OCI-LY3 (cell line): ENCODE data around the gene EIF1AX.

Experiments
- H2AFZ ChIP-seq: fragments of 200-600, 300-600 bp; shearing (Covaris generic); 2 replicates; pipeline ENCODE4 v1.6.0; 2014; ENCODE audit warnings: antibody characterized with exemption, low read depth, low read length
- H3K27ac ChIP-seq: fragments of 200-600, 300-600 bp; sonication (generic); 2 replicates; pipeline ENCODE4 v1.5.1; 2014; ENCODE audit warnings: mild to moderate bottlenecking, low read length, moderate library complexity, mixed read lengths
- H3K27me3 ChIP-seq: fragments of 200-600, 300-600 bp; sonication (generic); 2 replicates; pipeline ENCODE4 v1.6.1; 2014; ENCODE audit warnings: low read depth, low read length, mixed read lengths
- H3K36me3 ChIP-seq: fragments of 200-600, 300-600 bp; sonication (generic); replicated peaks from 2 replicates; pipeline ENCODE3; 2014; ENCODE audit warnings: low read depth, low read length, mixed read lengths
- H3K4me1 ChIP-seq: fragments of 300-600, 200-600 bp; sonication (generic); 2 replicates; pipeline ENCODE4 v1.6.1; 2014; ENCODE audit warnings: low read length, mixed read lengths
- H3K4me2 ChIP-seq: fragments of 200-600, 300-600 bp; sonication (generic); 2 replicates; pipeline ENCODE4 v1.6.1; 2014; ENCODE audit warnings: low read length, mixed read lengths
- H3K4me3 ChIP-seq: fragments of 300-600, 200-600 bp; sonication (generic); 2 replicates; pipeline ENCODE4 v1.5.1; 2014; ENCODE audit warnings: antibody characterized with exemption, mild to moderate bottlenecking, low read length, moderate library complexity
- H3K79me2 ChIP-seq: fragments of 300-600, 200-600 bp; shearing (Covaris generic); 2 replicates; pipeline ENCODE4 v1.6.1; 2014; ENCODE audit warnings: mild to moderate bottlenecking, low read length, mixed read lengths
- H3K9ac ChIP-seq: fragments of 300-600, 200-600 bp; shearing (Covaris generic); 2 replicates; pipeline ENCODE4 v1.6.0; 2014; ENCODE audit warnings: mild to moderate bottlenecking, low read length, moderate library complexity
- H3K9me3 ChIP-seq: fragments of 200-600, 300-600 bp; shearing (Covaris generic); 2 replicates; pipeline ENCODE4 v1.6.1; 2014; ENCODE audit warnings: low read length, mixed read lengths; ENCODE audit not compliant: insufficient read depth
- H4K20me1 ChIP-seq: fragments of 200-600, 300-600 bp; sonication (generic); 2 replicates; pipeline ENCODE4 v1.6.1; 2016; ENCODE audit warnings: low read length, mixed read lengths; ENCODE audit not compliant: insufficient read depth
- EZH2phosphoT487 ChIP-seq: fragments of 200-600 bp; shearing (Covaris generic); IDR thresholded peaks from 2 replicates; pipeline ENCODE4 v1.6.1; 2018; ENCODE audit warnings: antibody characterized with exemption, mixed run types, low read depth
- TF ChIP-seq, protein P1 (sequence below): fragments of 200-600, 300-600 bp; sonication (generic); IDR thresholded peaks from 2 replicates; pipeline ENCODE4 v1.5.1; 2014; ENCODE audit warnings: antibody characterized with exemption, low read length, low read depth

Gene EIF1AX

DNA sequence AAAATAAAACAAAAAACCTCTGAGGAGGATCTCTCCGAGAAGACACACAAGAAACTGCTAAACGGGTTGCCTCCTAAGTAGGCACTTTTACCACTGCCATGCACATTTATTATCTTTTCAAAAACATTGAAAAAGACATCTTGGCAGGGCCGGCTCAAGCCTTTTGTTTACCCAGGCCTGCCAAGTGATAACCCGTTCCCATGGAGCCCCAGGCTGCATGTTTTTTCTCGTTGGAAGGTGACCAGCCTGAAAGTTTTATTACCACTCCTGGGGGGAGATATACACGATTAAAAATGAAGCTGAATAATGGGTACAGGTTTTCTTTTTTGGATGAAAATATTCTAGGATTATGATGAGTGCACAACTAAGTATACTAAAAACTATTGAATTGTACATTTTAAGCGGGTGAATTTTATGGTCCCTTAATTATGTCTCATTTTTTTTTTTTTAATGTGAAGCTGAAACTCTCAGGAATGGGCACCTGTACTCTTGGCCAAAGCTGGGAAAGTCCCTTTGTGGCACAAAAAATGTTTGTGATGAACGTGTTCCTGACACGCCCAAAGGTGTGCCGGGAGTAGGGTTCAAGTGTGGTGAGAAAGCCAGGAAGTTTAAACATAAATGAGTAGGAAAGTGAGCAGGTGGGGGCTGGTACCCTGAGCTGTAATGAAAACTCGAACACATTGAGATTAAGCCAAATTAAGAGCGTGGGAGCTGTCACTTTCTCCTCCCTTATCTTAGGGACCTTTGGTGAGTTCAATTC is 23.4 kb downstream of the EIF1AX start:
- peak overlapping the region; percentile 55 for H3K4me2 ChIP-seq

DNA sequence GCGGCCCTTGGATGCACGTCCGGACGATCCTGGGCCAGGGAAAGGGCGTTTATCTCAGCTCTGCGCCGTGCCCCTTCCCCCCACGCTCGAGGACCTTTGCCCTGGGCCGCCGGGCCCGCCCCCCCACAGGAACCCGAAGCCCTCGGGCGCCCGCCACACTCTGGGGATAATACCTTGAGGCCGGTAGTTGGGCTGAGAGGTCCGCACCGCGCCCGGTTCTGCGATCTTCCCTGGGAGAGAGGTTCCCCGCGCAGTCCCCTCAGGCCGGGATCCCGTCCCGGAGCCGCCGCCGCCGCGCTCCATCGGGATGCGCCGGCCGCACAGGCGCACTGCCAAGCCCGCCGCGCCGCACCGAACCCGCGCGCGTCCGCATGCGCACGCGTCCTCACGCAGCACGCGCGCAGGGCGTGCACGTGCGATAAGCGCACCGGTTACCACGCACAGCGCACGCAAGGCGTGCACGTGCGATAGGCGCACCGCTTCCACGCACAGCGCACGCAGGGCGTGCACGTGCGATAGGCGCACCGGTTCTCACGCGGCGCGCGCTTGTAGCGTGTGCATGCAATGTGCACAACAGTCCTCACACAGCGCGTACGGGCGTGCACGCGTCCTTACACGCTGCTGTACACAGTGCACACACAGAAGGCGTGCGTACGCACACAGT is 24.9 kb downstream of the EIF1AX start, which contains the start of gene MAP7D2:
TSS of gene MAP7D2 (minus strand) at position 331 of the 664 bp plus-strand sequence. CDS start at position 303, 28 bp downstream.
- Histone ChIP-seq H3K9ac (no peak within 1 kb of the TSS), H3K27ac (no peak within 1 kb of the TSS), H3K27me3 (no peaks in the 10 kb centered on the region), H2AFZ (no peak within 1 kb of the TSS), H4K20me1 (no peaks in the 10 kb centered on the region), H3K4me1 (peaks cover 17% of the 10 kb centered on the region), H3K79me2 (no peaks in the 10 kb centered on the region), H3K9me3 (no peaks in the 10 kb centered on the region), H3K36me3 (no peaks in the 10 kb centered on the region), H3K4me3 (no peak within 1 kb of the TSS), H3K4me2 (no peak within 1 kb of the TSS)
- TF ChIP-seq, protein P1, sequence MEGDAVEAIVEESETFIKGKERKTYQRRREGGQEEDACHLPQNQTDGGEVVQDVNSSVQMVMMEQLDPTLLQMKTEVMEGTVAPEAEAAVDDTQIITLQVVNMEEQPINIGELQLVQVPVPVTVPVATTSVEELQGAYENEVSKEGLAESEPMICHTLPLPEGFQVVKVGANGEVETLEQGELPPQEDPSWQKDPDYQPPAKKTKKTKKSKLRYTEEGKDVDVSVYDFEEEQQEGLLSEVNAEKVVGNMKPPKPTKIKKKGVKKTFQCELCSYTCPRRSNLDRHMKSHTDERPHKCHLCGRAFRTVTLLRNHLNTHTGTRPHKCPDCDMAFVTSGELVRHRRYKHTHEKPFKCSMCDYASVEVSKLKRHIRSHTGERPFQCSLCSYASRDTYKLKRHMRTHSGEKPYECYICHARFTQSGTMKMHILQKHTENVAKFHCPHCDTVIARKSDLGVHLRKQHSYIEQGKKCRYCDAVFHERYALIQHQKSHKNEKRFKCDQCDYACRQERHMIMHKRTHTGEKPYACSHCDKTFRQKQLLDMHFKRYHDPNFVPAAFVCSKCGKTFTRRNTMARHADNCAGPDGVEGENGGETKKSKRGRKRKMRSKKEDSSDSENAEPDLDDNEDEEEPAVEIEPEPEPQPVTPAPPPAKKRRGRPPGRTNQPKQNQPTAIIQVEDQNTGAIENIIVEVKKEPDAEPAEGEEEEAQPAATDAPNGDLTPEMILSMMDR: no peak
- no peak for TF ChIP-seq EZH2phosphoT487

More for the DNA sequence above, 23.4 kb downstream of the EIF1AX start:
- no peak for TF ChIP-seq EZH2phosphoT487
- TF ChIP-seq, protein P1: no peak
- no peak overlapping the region for H3K9ac ChIP-seq
- peaks cover 17% of the 10 kb centered on the region for H3K4me1 ChIP-seq
- H4K20me1 ChIP-seq: no peaks in the 10 kb centered on the region
- H3K79me2 ChIP-seq: no peaks in the 10 kb centered on the region
- 0 out of 2 replicates have a peak overlapping the region, but pooled peaks have one; percentile 6 for H3K4me3 ChIP-seq
- no peaks in the 10 kb centered on the region for H3K9me3 ChIP-seq
- H3K27ac ChIP-seq: no peak overlapping the region
- H3K27me3 ChIP-seq: no peaks in the 10 kb centered on the region
- H2AFZ ChIP-seq: no peak overlapping the region
- no peaks in the 10 kb centered on the region for H3K36me3 ChIP-seq

DNA sequence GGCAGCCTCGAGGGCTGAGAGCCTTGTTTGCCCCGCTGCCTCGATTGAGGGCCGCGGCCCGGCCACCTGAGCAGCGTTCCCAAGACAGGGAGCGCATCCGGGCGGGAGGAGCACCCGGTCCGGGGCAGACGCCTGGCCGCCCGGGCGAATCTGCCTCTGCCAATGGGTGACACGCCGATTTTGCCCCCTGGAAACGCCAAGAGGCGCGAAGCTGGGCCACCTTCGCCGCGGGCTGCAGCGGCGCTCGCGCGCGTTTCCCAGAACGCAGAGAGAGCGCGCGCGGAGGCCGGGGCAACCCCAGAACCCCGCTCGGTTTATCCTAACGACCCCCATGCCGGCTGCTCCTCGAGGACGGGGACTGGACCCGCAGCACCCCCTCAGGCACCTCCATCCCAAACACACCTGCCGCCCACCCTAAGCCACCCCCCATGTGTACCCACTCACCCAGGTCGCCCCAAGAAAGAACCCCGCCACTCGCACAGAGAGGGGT is 25.5 kb downstream of the EIF1AX start:
- Histone ChIP-seq H3K4me1 (peaks cover 17% of the 10 kb centered on the region), H3K9ac (no peak overlapping the region), H2AFZ (no peak overlapping the region), H3K27ac (no peak overlapping the region), H3K27me3 (no peaks in the 10 kb centered on the region), H3K4me3 (no peak overlapping the region), H3K4me2 (no peak overlapping the region), H3K36me3 (no peaks in the 10 kb centered on the region), H3K79me2 (no peaks in the 10 kb centered on the region), H4K20me1 (no peaks in the 10 kb centered on the region), H3K9me3 (no peaks in the 10 kb centered on the region)
- TF ChIP-seq, protein P1: no peak
- TF ChIP-seq EZH2phosphoT487: no peak
